ENCODE results near the gene RMC1. TPM values are rescaled to one million over a fixed set of nuclear protein-coding genes. Genes with fewer than 3 reads are reported as not detected.

The RMC1 gene
- 10.4 and 13.5 TPM in 2 replicates for total RNA-seq
- polyA plus RNA-seq: 18.3 and 28.0 TPM in 2 replicates

DNA sequence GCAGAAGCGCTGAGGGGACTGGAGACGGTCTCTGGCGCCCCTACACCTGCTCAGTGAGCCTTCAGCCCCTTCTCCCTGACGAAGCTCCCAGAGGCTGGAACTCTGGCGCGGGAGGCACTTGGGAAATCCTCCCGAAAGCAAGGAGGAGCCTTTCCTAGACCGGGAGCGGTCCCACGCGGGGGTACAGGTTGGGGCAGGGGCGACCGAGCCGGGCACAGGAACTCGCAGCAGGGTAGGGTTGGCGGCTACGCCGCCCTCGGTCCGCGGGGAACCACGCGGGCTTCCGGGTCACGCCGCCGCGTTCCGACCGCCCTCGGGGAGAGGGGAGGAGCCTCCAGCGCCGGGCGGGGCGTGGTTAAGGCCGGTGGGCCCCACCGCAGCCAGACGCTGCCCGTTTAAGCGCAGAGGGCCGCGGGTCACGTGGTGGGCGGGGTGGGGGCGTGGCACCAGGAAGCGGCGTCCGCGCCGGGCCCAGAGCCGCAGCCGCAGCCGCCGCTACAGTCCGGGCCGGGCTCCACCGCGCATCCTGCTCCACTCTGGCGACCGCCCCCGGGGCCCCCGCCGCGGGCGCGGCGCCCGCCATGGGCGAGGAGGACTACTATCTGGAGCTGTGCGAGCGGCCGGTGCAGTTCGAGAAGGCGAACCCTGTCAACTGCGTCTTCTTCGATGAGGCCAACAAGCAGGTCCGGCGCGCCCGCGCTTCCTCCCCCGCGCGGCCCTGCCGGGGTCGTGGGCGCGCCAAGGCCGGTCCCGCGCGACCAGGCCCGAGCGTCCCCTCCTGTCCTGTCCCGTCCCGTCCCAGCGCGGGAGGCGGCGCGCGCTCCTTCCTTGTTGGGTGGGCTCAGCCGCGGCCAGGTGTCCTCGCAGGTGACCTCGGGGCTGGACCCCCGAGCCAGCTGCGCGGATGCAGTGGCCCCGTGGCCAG, at the start of gene RMC1:
TSS of gene RMC1 (plus strand) at position 474 of the 925 bp plus-strand sequence. CDS start at position 582, 108 bp downstream.
- TF ChIP-seq, protein P1, sequence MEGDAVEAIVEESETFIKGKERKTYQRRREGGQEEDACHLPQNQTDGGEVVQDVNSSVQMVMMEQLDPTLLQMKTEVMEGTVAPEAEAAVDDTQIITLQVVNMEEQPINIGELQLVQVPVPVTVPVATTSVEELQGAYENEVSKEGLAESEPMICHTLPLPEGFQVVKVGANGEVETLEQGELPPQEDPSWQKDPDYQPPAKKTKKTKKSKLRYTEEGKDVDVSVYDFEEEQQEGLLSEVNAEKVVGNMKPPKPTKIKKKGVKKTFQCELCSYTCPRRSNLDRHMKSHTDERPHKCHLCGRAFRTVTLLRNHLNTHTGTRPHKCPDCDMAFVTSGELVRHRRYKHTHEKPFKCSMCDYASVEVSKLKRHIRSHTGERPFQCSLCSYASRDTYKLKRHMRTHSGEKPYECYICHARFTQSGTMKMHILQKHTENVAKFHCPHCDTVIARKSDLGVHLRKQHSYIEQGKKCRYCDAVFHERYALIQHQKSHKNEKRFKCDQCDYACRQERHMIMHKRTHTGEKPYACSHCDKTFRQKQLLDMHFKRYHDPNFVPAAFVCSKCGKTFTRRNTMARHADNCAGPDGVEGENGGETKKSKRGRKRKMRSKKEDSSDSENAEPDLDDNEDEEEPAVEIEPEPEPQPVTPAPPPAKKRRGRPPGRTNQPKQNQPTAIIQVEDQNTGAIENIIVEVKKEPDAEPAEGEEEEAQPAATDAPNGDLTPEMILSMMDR (IDR thresholded peaks at IDR 0.05; ENCODE audit: low read depth, low read length): no peak
- no peaks in the 10 kb centered on the region for H3K36me3 ChIP-seq
- peak within 1 kb of the TSS; percentile 82 for H3K4me3 ChIP-seq
- peaks cover 6% of the 10 kb centered on the region for H3K4me1 ChIP-seq (ENCODE audit: low read depth)
- peak within 1 kb of the TSS; percentile 74 for H3K27ac ChIP-seq
- peak; percentile 96 to 97 for DNase-seq (ENCODE audit: low read depth in 1 of 2, low spot score in 1 of 2)
- H3K9me3 ChIP-seq (ENCODE audit: low read depth): no peaks in the 10 kb centered on the region
- H3K27me3 ChIP-seq: no peaks in the 10 kb centered on the region

- DNase-seq (ENCODE audit: low read depth in 1 of 2, low spot score in 1 of 2): peak in 1 of 2 donors; percentile 56
- Histone ChIP-seq H3K36me3 (no peaks in the 10 kb centered on the region), H3K27ac (peak overlapping the region; percentile 81), H3K4me1 (ENCODE audit: low read depth) (peaks cover 8% of the 10 kb centered on the region), H3K4me3 (peak overlapping the region; percentile 92), H3K27me3 (no peaks in the 10 kb centered on the region), H3K9me3 (ENCODE audit: low read depth) (no peaks in the 10 kb centered on the region)
- TF ChIP-seq, protein P1 (IDR thresholded peaks at IDR 0.05; ENCODE audit: low read depth, low read length): no peak
Observed at GRCh38 chr18:23453680-23454058, 49.6 kb upstream of the RMC1 start.

- H3K27ac ChIP-seq: no peak overlapping the region
- TF ChIP-seq, protein P1 (IDR thresholded peaks at IDR 0.05; ENCODE audit: low read depth, low read length): no peak
- H3K4me3 ChIP-seq: no peak overlapping the region
- DNase-seq (ENCODE audit: low read depth in 1 of 2, low spot score in 1 of 2): no peak
- no peaks in the 10 kb centered on the region for H3K9me3 ChIP-seq (ENCODE audit: low read depth)
- H3K36me3 ChIP-seq: no peaks in the 10 kb centered on the region
- H3K27me3 ChIP-seq: no peaks in the 10 kb centered on the region
- peaks cover 17% of the 10 kb centered on the region for H3K4me1 ChIP-seq (ENCODE audit: low read depth)
Observed at GRCh38 chr18:23456835-23457234, 46.5 kb upstream of the RMC1 start.

DNA sequence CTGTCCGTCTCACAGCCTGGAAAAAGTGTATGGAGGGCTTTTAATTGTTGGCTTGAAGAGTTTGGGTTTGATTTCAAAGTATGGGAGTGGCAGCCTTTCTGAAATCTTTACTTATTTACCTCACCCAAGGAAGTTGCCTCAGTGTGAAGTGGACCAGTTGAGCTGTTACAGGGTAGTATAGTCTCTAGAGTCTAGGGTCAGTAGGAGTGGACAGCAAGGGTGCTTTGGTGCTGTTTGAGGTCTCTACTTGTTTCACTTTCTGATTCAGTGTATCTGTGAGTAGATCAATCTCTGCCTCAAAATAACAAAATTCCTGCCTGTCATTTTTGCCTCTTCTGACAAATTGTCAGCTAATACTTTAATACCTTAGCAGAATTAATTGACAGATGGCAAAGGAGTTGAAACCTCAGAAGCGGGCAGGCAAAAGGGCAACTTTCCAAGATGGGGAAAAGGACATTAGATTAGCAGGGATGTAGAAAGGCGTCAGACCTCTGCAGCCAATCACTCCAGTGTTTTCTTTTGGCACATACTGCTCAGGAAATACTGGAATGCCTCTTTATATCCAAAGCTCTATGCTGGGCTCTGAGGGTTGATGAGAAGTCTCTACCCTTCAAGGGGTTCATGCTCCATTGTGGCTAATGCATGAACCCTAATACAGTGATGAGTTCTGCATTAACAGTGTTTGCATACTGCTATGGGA, 44.3 kb upstream of the RMC1 start:
- Histone ChIP-seq H3K9me3 (ENCODE audit: low read depth) (no peaks in the 10 kb centered on the region), H3K36me3 (peaks cover 12% of the 10 kb centered on the region), H3K4me1 (ENCODE audit: low read depth) (peaks cover 17% of the 10 kb centered on the region), H3K27ac (no peak overlapping the region), H3K4me3 (no peak overlapping the region), H3K27me3 (no peaks in the 10 kb centered on the region)
- TF ChIP-seq, protein P1 (IDR thresholded peaks at IDR 0.05; ENCODE audit: low read depth, low read length): no peak
- peak in 1 of 2 donors; percentile 41 for DNase-seq (ENCODE audit: low read depth in 1 of 2, low spot score in 1 of 2)

DNA sequence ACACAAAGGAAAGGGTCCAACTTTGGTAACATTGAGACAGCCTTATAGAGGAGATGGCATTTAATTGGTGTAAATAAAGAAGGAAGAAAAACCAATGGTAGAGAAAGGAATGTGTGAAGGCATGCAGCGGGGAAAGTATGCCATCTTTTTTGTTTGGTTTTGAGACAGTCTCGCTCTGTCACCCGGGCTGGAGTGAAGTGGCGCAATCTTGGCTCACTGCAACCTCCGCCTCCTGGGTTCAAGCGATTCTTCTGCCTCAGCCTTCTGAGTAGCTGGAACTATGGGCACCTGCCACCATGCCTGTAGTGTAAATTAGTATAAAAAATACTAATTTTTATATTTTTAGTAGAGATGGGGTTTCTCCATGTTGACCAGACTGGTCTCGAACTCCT, 43.8 kb upstream of the RMC1 start:
- Histone ChIP-seq H3K4me3 (no peak overlapping the region), H3K27me3 (no peaks in the 10 kb centered on the region), H3K9me3 (ENCODE audit: low read depth) (no peaks in the 10 kb centered on the region), H3K27ac (no peak overlapping the region), H3K36me3 (peaks cover 18% of the 10 kb centered on the region), H3K4me1 (ENCODE audit: low read depth) (peaks cover 12% of the 10 kb centered on the region)
- TF ChIP-seq, protein P1 (IDR thresholded peaks at IDR 0.05; ENCODE audit: low read depth, low read length): no peak
- no peak for DNase-seq (ENCODE audit: low read depth in 1 of 2, low spot score in 1 of 2)
